Breast epithelium (tissue), 4 donors: ENCODE measurements around the gene PRKAR1B. TPM values are rescaled to one million over a fixed set of nuclear protein-coding genes. Genes with fewer than 3 reads are reported as not detected.
A peak's percentile ranks its signal among the peaks of the same experiment; 100 is the strongest.
"Not testable (repeated sequence)": the region's sequence is repeated elsewhere in the genome, so short reads cannot be mapped to it uniquely, and the experiment has no call there.

Experiments
- DNase-seq, 2 donors: peaks; one replicate each; pipeline ENCODE4 v3.0.0-alpha.2; 2019; ENCODE audit warnings: low spot score in 2 of 2
- H3K27ac ChIP-seq, 2 donors: fragments of 200-600 bp; sonication (generic) in 1 of 2; one replicate each; pipeline ENCODE4 v1.5.1; 2016 to 2019; ENCODE audit warnings: mild to moderate bottlenecking in 1 of 2
- H3K27me3 ChIP-seq, 2 donors: fragments of 200-600 bp; sonication (generic) in 1 of 2; one replicate each; pipeline versions ENCODE4 v1.5.1 to v1.6.0; 2017 to 2019; ENCODE audit warnings: control low read depth in 1 of 2, mild to moderate bottlenecking in 1 of 2
- H3K36me3 ChIP-seq: fragments of 200-600 bp; one replicate; pipeline ENCODE4 v1.5.1; 2019
- H3K4me1 ChIP-seq, 2 donors: fragments of 200-600 bp; sonication (generic); one replicate each; pipeline ENCODE4 v1.5.1; 2016 to 2019; ENCODE audit warnings: control low read depth in 1 of 2
- H3K4me3 ChIP-seq, 3 donors: fragments of 200-600 bp; sonication (generic); 1 replicate in 2 of 3; 2 replicates in 1 of 3; pipeline ENCODE4 v1.5.1; 2016 to 2019; ENCODE audit warnings: mild to moderate bottlenecking in 3 of 3, moderate library complexity in 2 of 3
- H3K9me3 ChIP-seq, 2 donors: fragments of 200-600 bp; sonication (generic) in 1 of 2; one replicate each; pipeline ENCODE4 v1.5.1; 2016 to 2019; ENCODE audit warnings: control low read depth in 1 of 2
- CTCF ChIP-seq, 3 donors: fragments of 450-650 bp; IDR thresholded peaks; one replicate each; pipeline ENCODE4 v1.5.1; 2016 to 2017; ENCODE audit warnings: antibody characterized with exemption in 3 of 3, mild to moderate bottlenecking in 3 of 3, moderate library complexity in 3 of 3
- POLR2A ChIP-seq: fragments of 450-650 bp; IDR thresholded peaks from one replicate; pipeline ENCODE4 v1.6.1; 2016; ENCODE audit warnings: antibody characterized with exemption, mild to moderate bottlenecking, moderate library complexity
- POLR2AphosphoS5 ChIP-seq, 3 donors: sonication (generic); formaldehyde crosslinking; IDR thresholded peaks; one replicate each; pipeline ENCODE4 v1.6.1; 2017; ENCODE audit warnings: antibody characterized with exemption in 3 of 3
- intact Hi-C: fragments of 100-400 bp; cut with DNase I; formaldehyde crosslinking; loops from one replicate; pipeline ENCODE4 v1.15.1; 2023; ENCODE audit warnings: low total_unique reads
- total RNA-seq, 3 donors: library from RNA; depleted of rRNA; stranded (reverse); fragments of >200 nt; gene quantifications; one replicate each; pipeline ENCODE4 v1.1.0, GENCODE V29; 2016

The PRKAR1B gene
- total RNA-seq, 3 donors from 2014 or later: 3.7 to 10.5 (median 7.9) TPM

GRCh38 chr7:641966-642365 is 85.1 kb downstream of the PRKAR1B start:
- Histone ChIP-seq H3K9me3 (no peaks in the 10 kb centered on the region), H3K4me3 (no peak overlapping the region), H3K27me3 (no peaks in the 10 kb centered on the region), H3K4me1 (no peaks in the 10 kb centered on the region), H3K36me3 (no peaks in the 10 kb centered on the region), H3K27ac (no peak overlapping the region)
- intact Hi-C loops: no loop called here
- no peak for TF ChIP-seq CTCF (IDR thresholded peaks at IDR 0.05)
- TF ChIP-seq POLR2A: no peak
- TF ChIP-seq POLR2AphosphoS5 (IDR thresholded peaks at IDR 0.05): no peak
- DNase-seq: no peak

- H3K36me3 ChIP-seq: no peaks in the 10 kb centered on the region
- no peaks in the 10 kb centered on the region for H3K4me1 ChIP-seq
- no peaks in the 10 kb centered on the region for H3K27me3 ChIP-seq
- TF ChIP-seq POLR2A: no peak
- no peak for TF ChIP-seq CTCF (IDR thresholded peaks at IDR 0.05)
- no peak for TF ChIP-seq POLR2AphosphoS5 (IDR thresholded peaks at IDR 0.05)
- H3K9me3 ChIP-seq: no peaks in the 10 kb centered on the region
- DNase-seq: no peak
- H3K4me3 ChIP-seq: no peak overlapping the region
- intact Hi-C loops: no loop called here
- H3K27ac ChIP-seq: no peak overlapping the region
These were observed 85.8 kb downstream of the PRKAR1B start for GRCh38 chr7:641269-641671.

GRCh38 chr7:638256-639011 is 88.6 kb downstream of the PRKAR1B start:
- no peak overlapping the region for H3K27ac ChIP-seq
- no peaks in the 10 kb centered on the region for H3K36me3 ChIP-seq
- no peak for DNase-seq
- TF ChIP-seq POLR2A: no peak
- TF ChIP-seq CTCF (IDR thresholded peaks at IDR 0.05): no peak
- no peak for TF ChIP-seq POLR2AphosphoS5 (IDR thresholded peaks at IDR 0.05)
- no peaks in the 10 kb centered on the region for H3K4me1 ChIP-seq
- intact Hi-C loops: no loop called here
- no peaks in the 10 kb centered on the region for H3K27me3 ChIP-seq
- no peak overlapping the region for H3K4me3 ChIP-seq
- H3K9me3 ChIP-seq: no peaks in the 10 kb centered on the region

GRCh38 chr7:637826-638225 is 89.3 kb downstream of the PRKAR1B start:
- no peak for TF ChIP-seq POLR2A
- no peak for TF ChIP-seq POLR2AphosphoS5 (IDR thresholded peaks at IDR 0.05)
- no peak for TF ChIP-seq CTCF (IDR thresholded peaks at IDR 0.05)

GRCh38 chr7:636396-636795 is 90.7 kb downstream of the PRKAR1B start:
- DNase-seq: peak in 1 of 2 donors; percentile 47
- intact Hi-C loops: no loop called here
- Histone ChIP-seq H3K27ac (no peak overlapping the region), H3K9me3 (no peaks in the 10 kb centered on the region), H3K27me3 (no peaks in the 10 kb centered on the region), H3K4me1 (no peaks in the 10 kb centered on the region), H3K4me3 (no peak overlapping the region), H3K36me3 (no peaks in the 10 kb centered on the region)
- TF ChIP-seq POLR2AphosphoS5 (IDR thresholded peaks at IDR 0.05) (no peak), CTCF (IDR thresholded peaks at IDR 0.05) (no peak), POLR2A (no peak)

More at GRCh38 chr7:637826-638225, 89.3 kb downstream of the PRKAR1B start:
- intact Hi-C loops: no loop called here
- Histone ChIP-seq H3K4me1 (no peaks in the 10 kb centered on the region), H3K27ac (no peak overlapping the region), H3K27me3 (no peaks in the 10 kb centered on the region), H3K36me3 (no peaks in the 10 kb centered on the region), H3K4me3 (no peak overlapping the region), H3K9me3 (no peaks in the 10 kb centered on the region)
- DNase-seq: no peak

GRCh38 chr7:635687-636382 is 91.2 kb downstream of the PRKAR1B start:
- H3K27me3 ChIP-seq, H3K27ac ChIP-seq, DNase-seq, intact Hi-C loops, H3K36me3 ChIP-seq, H3K4me3 ChIP-seq, H3K4me1 ChIP-seq, H3K9me3 ChIP-seq: not testable (repeated sequence)
